ENCODE results near the gene BRSK1. TPM values are rescaled to one million over a fixed set of nuclear protein-coding genes. Genes with fewer than 3 reads are reported as not detected.
"Not testable (repeated sequence)": the region's sequence is repeated elsewhere in the genome, so short reads cannot be mapped to it uniquely, and the experiment has no call there.

Gene BRSK1
- total RNA-seq, 6 donors from 2014 or later: 1.0 to 2.7 (median 1.1) TPM; not detected in 1

GRCh38 chr19:55321466-55322137, 37.8 kb downstream of the BRSK1 start:
- no peak overlapping the region for H3K4me3 ChIP-seq
- no peaks in the 10 kb centered on the region for H3K9me3 ChIP-seq
- TF ChIP-seq POLR2A (IDR thresholded peaks at IDR 0.05): no peak
- TF ChIP-seq CTCF (IDR thresholded peaks at IDR 0.05): no peak
- no peak for TF ChIP-seq POLR2AphosphoS5 (IDR thresholded peaks at IDR 0.05)
- no peak for TF ChIP-seq EP300 (IDR thresholded peaks at IDR 0.05)
- no peak overlapping the region for H3K27ac ChIP-seq
- H3K4me1 ChIP-seq: no peaks in the 10 kb centered on the region
- 48 to 66% methylated on average over 8 to 9 of the region's 9 CpGs for WGBS, 2 donors
- no peak for DNase-seq
- H3K36me3 ChIP-seq: no peaks in the 10 kb centered on the region
- no peak for ATAC-seq (ENCODE audit: low FRiP score in 2 of 2)
- H3K27me3 ChIP-seq: no peaks in the 10 kb centered on the region

DNA sequence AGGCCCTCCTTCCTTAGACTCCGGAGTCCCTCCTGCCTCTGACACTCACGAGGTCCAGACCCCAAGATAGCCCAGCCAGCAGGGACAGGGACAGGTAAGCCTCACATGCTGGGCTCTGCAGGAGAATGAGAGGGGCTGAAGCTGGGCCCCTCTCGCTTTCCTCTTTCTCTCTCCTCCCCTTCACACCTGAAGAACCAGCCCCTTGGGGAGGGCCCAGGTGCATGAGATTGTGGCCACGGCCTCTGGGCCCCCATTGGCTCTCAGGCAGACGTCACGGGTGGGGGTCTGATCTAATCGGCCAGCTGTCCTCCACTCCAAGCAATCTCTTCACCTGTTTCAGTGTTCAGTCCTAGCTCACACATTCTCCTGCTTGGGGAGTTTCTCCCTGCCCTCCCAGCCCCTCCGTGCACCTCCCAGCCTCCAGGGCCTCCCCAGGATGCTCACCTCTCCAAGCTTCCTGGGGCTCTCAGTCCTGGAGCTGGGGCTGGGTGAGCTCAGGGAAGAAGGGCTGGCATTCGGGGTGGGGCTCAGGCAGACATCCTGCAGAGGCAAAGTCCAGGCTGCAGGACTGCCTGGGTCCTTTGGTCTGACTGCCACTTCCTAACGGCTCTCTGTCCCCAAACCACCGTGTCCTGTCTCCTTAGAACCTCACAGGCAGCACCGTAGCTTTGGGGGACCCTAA, 38.5 kb downstream of the BRSK1 start:
- WGBS, 2 donors: 50 to 61% methylated on average over 10 to 11 of the region's 12 CpGs
- Histone ChIP-seq H3K27ac (no peak overlapping the region), H3K9me3 (no peaks in the 10 kb centered on the region), H3K36me3 (no peaks in the 10 kb centered on the region), H3K4me3 (peak overlapping the region in 2 of 4 donors; percentile 9 to 17), H3K27me3 (no peaks in the 10 kb centered on the region), H3K4me1 (peaks cover 0 to under 1% (median 0%) of the 10 kb centered on the region in 4 donors)
- DNase-seq (no peak), ATAC-seq (ENCODE audit: low FRiP score in 2 of 2) (no peak)
- TF ChIP-seq CTCF (IDR thresholded peaks at IDR 0.05): no peak
- TF ChIP-seq EP300 (IDR thresholded peaks at IDR 0.05): no peak
- TF ChIP-seq POLR2AphosphoS5 (IDR thresholded peaks at IDR 0.05): no peak
- no peak for TF ChIP-seq POLR2A (IDR thresholded peaks at IDR 0.05)

GRCh38 chr19:55324662-55325061, 40.9 kb downstream of the BRSK1 start:
- H3K4me1 ChIP-seq: peaks cover 0 to 6% (median 0%) of the 10 kb centered on the region in 4 donors
- TF ChIP-seq EP300 (IDR thresholded peaks at IDR 0.05): no peak
- no peak for TF ChIP-seq POLR2AphosphoS5 (IDR thresholded peaks at IDR 0.05)
- TF ChIP-seq CTCF (IDR thresholded peaks at IDR 0.05): no peak
- no peak for TF ChIP-seq POLR2A (IDR thresholded peaks at IDR 0.05)
- no peaks in the 10 kb centered on the region for H3K36me3 ChIP-seq
- no peaks in the 10 kb centered on the region for H3K9me3 ChIP-seq
- peak overlapping the region in 3 of 4 donors; percentile 1 to 31 (median 13) for H3K4me3 ChIP-seq
- no peaks in the 10 kb centered on the region for H3K27me3 ChIP-seq
- ATAC-seq (ENCODE audit: low FRiP score in 2 of 2): peak in 1 of 2 donors; percentile 5
- WGBS, 2 donors: 80% methylated on average over 6 of the region's 6 CpGs
- H3K27ac ChIP-seq: peak overlapping the region in 3 of 4 donors; percentile 62 to 80 (median 65)
- DNase-seq: no peak

DNA sequence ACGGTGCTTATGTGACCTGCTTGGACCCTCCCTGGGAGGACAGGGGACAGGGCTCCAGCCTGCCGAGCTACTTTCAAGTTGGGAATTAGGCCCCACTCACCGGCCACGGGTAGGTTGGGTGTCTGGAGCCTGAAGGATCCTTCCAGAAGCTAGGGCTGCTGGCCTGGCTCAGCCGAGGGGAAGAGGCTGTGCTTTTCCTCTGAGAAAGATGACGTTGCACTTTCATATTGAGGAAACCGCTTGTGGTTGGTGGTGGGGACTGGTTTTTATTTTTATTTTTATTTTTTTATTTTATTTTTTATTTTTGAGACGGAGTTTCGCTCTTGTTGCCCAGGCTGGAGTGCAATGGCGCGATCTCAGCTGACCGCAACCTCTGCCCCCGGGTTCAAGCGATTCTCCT, 41.4 kb downstream of the BRSK1 start, which contains the start of gene TMEM150B:
Gene TMEM150B (minus strand): TSS at position 170 of the 400 bp plus-strand sequence. CDS start 4,305 bp downstream, outside the sequence.
- Histone ChIP-seq H3K27ac (peak within 1 kb of the TSS; percentile 17 to 80 (median 64)), H3K36me3 (no peaks in the 10 kb centered on the region), H3K9me3 (no peaks in the 10 kb centered on the region), H3K27me3 (no peaks in the 10 kb centered on the region), H3K4me1 (peaks cover 0 to 6% (median 0%) of the 10 kb centered on the region in 4 donors), H3K4me3 (peak within 1 kb of the TSS in 3 of 4 donors; percentile 1 to 31 (median 13))
- DNase-seq: peak in 1 of 2 donors; percentile 39
- TF ChIP-seq EP300 (IDR thresholded peaks at IDR 0.05) (no peak), POLR2AphosphoS5 (IDR thresholded peaks at IDR 0.05) (peak in 1 of 2 donors; percentile 27), POLR2A (IDR thresholded peaks at IDR 0.05) (peak in 1 of 4 donors; percentile 58), CTCF (IDR thresholded peaks at IDR 0.05) (no peak)
- ATAC-seq (ENCODE audit: low FRiP score in 2 of 2): peak in 1 of 2 donors; percentile 41
- WGBS, 2 donors: 59% methylated on average over 12 to 14 of the region's 14 CpGs

GRCh38 chr19:55328774-55329318, 45.0 kb downstream of the BRSK1 start:
- DNase-seq; ATAC-seq (ENCODE audit: low FRiP score in 2 of 2); H3K4me1 ChIP-seq; H3K4me3 ChIP-seq; H3K36me3 ChIP-seq; H3K9me3 ChIP-seq; H3K27ac ChIP-seq; H3K27me3 ChIP-seq: not testable (repeated sequence)
- 77 to 85% methylated on average over 4 of the region's 4 CpGs for WGBS, 2 donors

- not testable (repeated sequence) for H3K27me3 ChIP-seq; DNase-seq; H3K27ac ChIP-seq; ATAC-seq (ENCODE audit: low FRiP score in 2 of 2); H3K4me3 ChIP-seq; H3K9me3 ChIP-seq; H3K36me3 ChIP-seq; H3K4me1 ChIP-seq
- 85 to 94% methylated on average over 6 of the region's 6 CpGs for WGBS, 2 donors
Measured at GRCh38 chr19:55329791-55330190, 46.0 kb downstream of the BRSK1 start.
